K562 (cell line): ENCODE data around the gene CDKN2D. TPM values are rescaled to one million over a fixed set of nuclear protein-coding genes. Genes with fewer than 3 reads are reported as not detected.

Source experiments
- ARID3A ChIP-seq: IDR thresholded peaks from 2 replicates; pipeline ENCODE4 v1.6.1; 2012; ENCODE audit warnings: low read depth, low read length, improper control_type of control experiment, borderline replicate concordance
- ARID4B ChIP-seq: sonication (generic); formaldehyde crosslinking; IDR thresholded peaks from 2 replicates; pipeline ENCODE4 v1.8.0; 2022; ENCODE audit warnings: mild to moderate bottlenecking, missing genetic modification reagents
- ATF7 ChIP-seq: fragments of 450-650 bp; IDR thresholded peaks from 2 replicates; pipeline ENCODE4 v1.7.1; 2014; ENCODE audit warnings: mild to moderate bottlenecking, moderate library complexity
- CBFA2T2 ChIP-seq: fragments of 450-650 bp; conservative IDR thresholded peaks from 2 replicates; pipeline ENCODE4 v1.6.1; 2017; ENCODE audit warnings: mild to moderate bottlenecking
- COPS2 ChIP-seq: fragments of 450-650 bp; conservative IDR thresholded peaks from 2 replicates; pipeline ENCODE4 v1.6.1; 2016; ENCODE audit warnings: mild to moderate bottlenecking, moderate library complexity
- CREBBP ChIP-seq: IDR thresholded peaks from one replicate; pipeline ENCODE4 v1.6.1; 2012; ENCODE audit warnings: low read depth, mild to moderate bottlenecking, control low read depth, inconsistent platforms, low read length
- E2F3 ChIP-seq: fragments of 250-450 bp; sonication (Bioruptor Pico); IDR thresholded peaks from 2 replicates; pipeline ENCODE4 v1.4.0; 2020; ENCODE audit warnings: mild to moderate bottlenecking
- FOXJ3 ChIP-seq: sonication (generic); formaldehyde crosslinking; IDR thresholded peaks from 2 replicates; pipeline ENCODE4 v1.4.0; 2020; ENCODE audit warnings: mild to moderate bottlenecking, missing genetic modification reagents
- HNRNPH1 ChIP-seq: fragments of 200-400 bp; formaldehyde crosslinking; optimal IDR thresholded peaks from 2 replicates; pipeline ENCODE3; 2017; ENCODE audit warnings: low read depth, mild to moderate bottlenecking, low read length, moderate library complexity
- KHSRP ChIP-seq: fragments of 450-650 bp; IDR thresholded peaks from 2 replicates; pipeline ENCODE4 v1.6.1; 2017
- LCOR ChIP-seq: sonication (generic); formaldehyde crosslinking; IDR thresholded peaks from 2 replicates; pipeline ENCODE4 v1.8.0; 2022; ENCODE audit warnings: mild to moderate bottlenecking, missing genetic modification reagents
- MAZ ChIP-seq, 2 experiments: fragments of 450-650 bp in 1 of 2; sonication (generic) in 1 of 2; formaldehyde crosslinking; IDR thresholded peaks in 1 of 2; conservative IDR thresholded peaks in 1 of 2; 2 replicates each; pipeline versions ENCODE4 v1.4.0 to v1.5.0; 2020; ENCODE audit warnings: mild to moderate bottlenecking in 1 of 2, missing genetic modification reagents in 1 of 2
- NFRKB ChIP-seq: fragments of 450-650 bp; IDR thresholded peaks from 2 replicates; pipeline ENCODE4 v1.6.1; 2016; ENCODE audit warnings: low read depth
- NR4A1 ChIP-seq, 2 experiments: fragments of 250-450 bp in 1 of 2; fragments of 450-650 bp in 1 of 2; sonication (Bioruptor Pico) in 1 of 2; IDR thresholded peaks; 2 replicates each; pipeline versions ENCODE4 v1.4.0 to v1.6.1; 2016 to 2020; ENCODE audit warnings: mild to moderate bottlenecking in 2 of 2, missing compliant biosample characterization in 1 of 2, missing genetic modification characterization in 1 of 2, moderate library complexity in 1 of 2
- RNF2 ChIP-seq: sonication (generic); IDR thresholded peaks from 2 replicates; pipeline ENCODE4 v1.6.1; 2016
- SNRNP70 ChIP-seq: fragments of 200-400 bp; formaldehyde crosslinking; optimal IDR thresholded peaks from 2 replicates; pipeline ENCODE3; 2017; ENCODE audit warnings: low read depth, low read length
- TFAM ChIP-seq: fragments of 250-450 bp; sonication (Bioruptor Pico); conservative IDR thresholded peaks from 2 replicates; pipeline ENCODE4 v1.5.0; 2021; ENCODE audit warnings: mild to moderate bottlenecking, moderate library complexity
- ZBTB7A ChIP-seq: IDR thresholded peaks from 2 replicates; pipeline ENCODE4 v1.6.1; 2011; ENCODE audit warnings: low read depth, mild to moderate bottlenecking, low read length, moderate library complexity, borderline replicate concordance; ENCODE audit not compliant: control insufficient read depth
- ZKSCAN1 ChIP-seq: fragments of 150-350 bp; IDR thresholded peaks from 2 replicates; pipeline ENCODE4 v1.6.1; 2016; ENCODE audit warnings: low read depth, low read length
- ZNF583 ChIP-seq: fragments of 250-450 bp; sonication (Bioruptor Pico); IDR thresholded peaks from 2 replicates; pipeline ENCODE4 v1.4.0; 2020
- ZNF655 ChIP-seq: fragments of 250-450 bp; sonication (Bioruptor Pico); IDR thresholded peaks from 2 replicates; pipeline ENCODE4 v1.5.0; 2021
- ZNF695 ChIP-seq: fragments of 450-650 bp; formaldehyde crosslinking; IDR thresholded peaks from 2 replicates; pipeline ENCODE4 v1.4.0; 2020; ENCODE audit warnings: mild to moderate bottlenecking, moderate library complexity
- polyA plus RNA-seq, 8 experiments: library from polyadenylated mRNA; depleted of rRNA in 4 of 8; stranded (reverse) in 5 of 8; unstranded in 3 of 8; fragments of >200 nt; fragmentation: Nextera tagmentation in 2 of 8; fragmentation: Illumina TruSeq in 1 of 8; extraction: Ambion mirVana in 2 of 8; extraction: Trizol in 1 of 8; gene quantifications; 2 replicates each; pipeline versions ENCODE4 v1.2.1 to v1.2.3, GENCODE V29; 2011 to 2014; ENCODE audit warnings: inconsistent platforms in 1 of 8, missing spikeins in 1 of 8
- total RNA-seq, 7 experiments: library from RNA; depleted of rRNA in 6 of 7; stranded (reverse); fragments of >200 nt in 6 of 7; fragmentation: Illumina TruSeq in 2 of 7; extraction: Trizol in 2 of 7; gene quantifications; 2 replicates each; pipeline versions ENCODE4 v1.2.1 to v1.2.3, GENCODE V29; 2011 to 2021; ENCODE audit warnings: low replicate concordance in 1 of 7

The CDKN2D gene
- total and polyA plus RNA-seq, 9 of the 15 experiments (the other 6 are each of a cell fraction or from before 2014, with no cell fraction given): 0.41 to 8.2 (median 3.7) TPM

- no peak for TF ChIP-seq ZNF695
- TF ChIP-seq ZBTB7A: peak; percentile 81; the same call in 1 of the 2 replicates
- TF ChIP-seq LCOR (CRISPR knock-in tag): no peak; the same call in 1 of the 2 replicates
- TF ChIP-seq TFAM (CRISPR knock-in tag): no peak
- TF ChIP-seq ZKSCAN1: 0 out of 2 replicates have a peak, but pooled peaks have one; percentile 19
- no peak for TF ChIP-seq KHSRP
- TF ChIP-seq NR4A1 (CRISPR knock-in tag; IDR thresholded peaks at IDR 0.05): no peak
- no peak for TF ChIP-seq NR4A1 (tag; IDR thresholded peaks at IDR 0.05)
- TF ChIP-seq RNF2: peak; percentile 90
- no peak for TF ChIP-seq COPS2
- no peak for TF ChIP-seq ZNF655 (CRISPR knock-in tag)
- no peak for TF ChIP-seq HNRNPH1
- peak; percentile 73 to 85; a peak in 3 of 4 replicates for TF ChIP-seq MAZ (CRISPR knock-in tag; conservative IDR thresholded peaks at IDR 0.05 in 1 of 2, IDR thresholded peaks at IDR 0.05 in 1 of 2)
- TF ChIP-seq ZNF583 (CRISPR knock-in tag): no peak
- TF ChIP-seq ATF7: peak; percentile 70; the same call in 1 of the 2 replicates
- TF ChIP-seq ARID4B: peak; percentile 84
- no peak for TF ChIP-seq CREBBP
- TF ChIP-seq FOXJ3 (CRISPR knock-in tag): no peak
- no peak for TF ChIP-seq ARID3A
- 0 out of 2 replicates have a peak, but pooled peaks have one; percentile 17 for TF ChIP-seq NFRKB
- TF ChIP-seq E2F3 (CRISPR knock-in tag): 0 out of 2 replicates have a peak, but pooled peaks have one; percentile 31
- TF ChIP-seq SNRNP70: no peak
- TF ChIP-seq CBFA2T2: no peak
These were observed 3.0 kb downstream of the CDKN2D start, which contains the start of gene KRI1 (continued) for GRCh38 chr19:10565567-10566407.
